ENCODE results near the gene INPP5F.
A peak's percentile ranks its signal among the peaks of the same experiment; 100 is the strongest.

Gene INPP5F

DNA sequence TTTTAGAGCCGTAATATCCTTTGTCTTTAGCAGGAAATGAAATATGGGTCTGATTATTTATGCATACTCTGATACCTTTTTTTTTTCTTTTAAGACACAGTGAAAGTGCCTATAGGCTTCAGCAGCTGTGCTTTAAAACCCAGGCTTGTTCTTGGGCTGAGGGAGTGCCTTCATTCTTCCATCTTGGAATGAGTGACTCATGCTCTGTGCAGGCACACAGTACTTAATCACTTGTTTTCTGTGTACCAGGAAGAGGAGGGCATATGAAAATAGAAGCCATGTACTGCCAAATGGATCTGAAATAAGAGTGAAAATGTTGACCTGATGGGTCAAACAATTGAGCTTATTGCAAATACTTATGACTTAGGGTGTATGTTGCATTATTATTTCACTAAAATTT is 12.0 kb downstream of the INPP5F start:
- DNase-seq = no peak

- no peak for DNase-seq
Measured at GRCh38 chr10:119738962-119739361, 13.1 kb downstream of the INPP5F start.

GRCh38 chr10:119740096-119740495 is 14.2 kb downstream of the INPP5F start:
- no peak for DNase-seq

DNA sequence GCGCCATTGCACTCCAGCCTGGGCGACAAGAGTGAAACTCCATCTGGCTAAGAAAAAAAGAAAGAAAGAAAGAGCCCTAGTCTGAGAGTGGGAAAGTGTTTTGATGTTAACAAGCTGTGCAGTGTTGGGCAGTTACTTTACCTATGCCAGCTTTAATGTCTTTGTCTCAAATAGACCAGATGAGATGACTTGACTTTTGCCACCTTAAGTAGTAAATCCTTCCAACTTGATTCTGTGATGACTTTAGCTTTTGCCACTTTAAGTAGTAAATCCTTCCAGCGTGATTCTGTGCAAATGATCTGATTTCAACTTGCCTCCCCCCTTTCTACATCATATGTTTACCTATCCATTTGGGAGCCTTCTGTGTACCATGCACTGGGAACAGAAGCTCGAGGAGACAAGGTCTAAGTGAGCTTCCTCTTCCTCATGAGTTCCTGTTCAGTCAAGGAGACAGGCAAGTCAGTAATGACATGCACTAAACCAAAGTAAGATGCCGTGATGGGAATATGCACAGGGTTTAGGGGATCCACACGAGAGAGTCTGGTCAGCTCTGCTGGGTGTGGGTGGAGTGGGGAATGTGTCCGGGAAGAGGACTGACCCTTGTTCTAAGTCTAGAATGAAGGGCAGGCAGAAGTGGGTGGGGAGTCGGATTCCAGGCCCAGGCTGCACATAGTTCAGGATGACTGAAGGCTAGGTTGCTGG is 17.2 kb downstream of the INPP5F start:
- DNase-seq = no peak

- DNase-seq = peak in 1 of 58 donors; percentile 15
Measured at GRCh38 chr10:119747940-119748339, 22.1 kb downstream of the INPP5F start.

- no peak for DNase-seq
Measured at GRCh38 chr10:119748871-119749270, 23.0 kb downstream of the INPP5F start.

DNA sequence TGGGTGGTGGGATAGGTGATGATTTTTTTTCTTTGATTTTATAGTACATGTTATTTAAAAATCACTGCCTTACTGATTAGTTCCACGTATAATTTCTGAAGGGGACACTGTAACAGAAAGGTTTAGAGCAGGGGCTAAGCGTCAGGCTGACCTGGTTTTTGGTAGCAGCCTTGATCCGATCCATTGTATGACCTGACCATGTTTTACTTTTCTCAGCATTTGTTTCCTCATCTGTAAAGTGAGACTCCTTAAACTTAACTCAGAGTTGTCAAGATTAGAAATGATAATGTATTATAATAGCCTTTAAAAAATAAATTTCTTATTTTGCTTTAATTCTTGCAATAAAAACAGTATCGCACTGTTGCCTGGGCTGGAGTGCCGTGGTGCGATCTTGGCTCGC is 23.6 kb downstream of the INPP5F start:
- no peak for DNase-seq

DNA sequence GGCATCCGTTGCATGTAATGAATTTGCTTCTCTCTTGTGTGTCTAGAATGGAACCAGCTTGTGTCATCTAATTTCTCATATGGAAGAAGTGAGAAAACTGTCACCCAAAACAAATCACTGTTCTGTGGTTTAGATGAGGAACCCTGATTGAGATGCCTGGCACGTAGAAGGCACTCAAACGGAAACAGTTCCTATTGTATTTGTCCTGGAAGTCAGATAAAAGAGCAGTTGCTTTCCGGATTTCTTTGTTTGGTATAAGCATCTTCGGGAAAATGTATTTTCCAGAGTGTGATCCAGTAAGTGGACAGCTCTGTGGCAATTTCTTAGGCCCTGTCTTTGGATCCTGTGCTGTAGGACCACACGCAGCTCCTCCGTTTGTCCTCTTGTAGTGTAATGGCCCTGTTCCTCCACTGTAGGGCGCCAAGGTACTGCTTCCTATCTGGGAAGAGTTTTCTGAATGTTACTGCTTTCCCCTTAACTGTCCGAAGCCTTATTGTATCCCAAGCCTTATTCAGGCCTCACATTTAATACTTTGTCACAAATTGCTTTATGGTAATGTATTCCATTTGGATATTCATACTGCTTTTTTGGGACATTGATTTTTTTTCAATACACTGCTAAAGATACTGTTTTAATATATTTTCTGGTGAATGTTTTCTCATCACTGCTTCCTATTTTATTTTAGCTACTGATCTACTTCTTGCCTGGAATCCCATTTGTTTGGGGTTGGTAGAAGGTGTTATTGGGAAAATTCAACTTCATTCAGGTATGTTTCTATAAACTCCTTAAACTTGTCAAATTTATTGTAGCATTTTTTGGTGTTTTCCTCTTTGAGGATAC is 24.8 kb downstream of the INPP5F start:
- peak in 54 of 58 donors; percentile 10 to 92 (median 68) for DNase-seq

GRCh38 chr10:119753309-119753708 is 27.5 kb downstream of the INPP5F start:
- no peak for DNase-seq

DNA sequence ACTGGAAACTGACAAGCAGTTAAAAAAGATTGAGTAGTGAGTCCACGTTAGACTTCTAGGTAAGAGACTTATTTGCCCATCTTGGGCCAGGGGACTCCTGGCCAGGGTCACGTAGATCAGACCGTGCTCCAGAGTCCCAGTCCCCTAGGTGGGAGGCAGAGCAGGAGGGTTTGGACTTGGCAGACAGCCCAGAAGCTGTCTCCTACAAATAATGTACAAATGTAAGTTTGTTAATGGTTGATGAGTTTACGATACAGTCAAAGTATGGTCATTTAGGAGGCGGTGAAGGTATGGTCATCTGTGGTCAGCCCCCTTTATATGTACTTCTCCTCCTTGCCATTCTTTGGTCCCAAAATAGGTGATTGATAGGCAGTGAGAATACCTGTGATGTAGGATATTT is 28.2 kb downstream of the INPP5F start:
- no peak for DNase-seq

- no peak for DNase-seq
Measured at GRCh38 chr10:119754936-119755335, 29.1 kb downstream of the INPP5F start.

- DNase-seq = no peak
Measured at GRCh38 chr10:119755446-119755845, 29.6 kb downstream of the INPP5F start.

- DNase-seq = no peak
Measured at GRCh38 chr10:119758448-119759195, 32.8 kb downstream of the INPP5F start.

- DNase-seq = no peak
Measured at GRCh38 chr10:119759832-119760231, 34.0 kb downstream of the INPP5F start.

DNA sequence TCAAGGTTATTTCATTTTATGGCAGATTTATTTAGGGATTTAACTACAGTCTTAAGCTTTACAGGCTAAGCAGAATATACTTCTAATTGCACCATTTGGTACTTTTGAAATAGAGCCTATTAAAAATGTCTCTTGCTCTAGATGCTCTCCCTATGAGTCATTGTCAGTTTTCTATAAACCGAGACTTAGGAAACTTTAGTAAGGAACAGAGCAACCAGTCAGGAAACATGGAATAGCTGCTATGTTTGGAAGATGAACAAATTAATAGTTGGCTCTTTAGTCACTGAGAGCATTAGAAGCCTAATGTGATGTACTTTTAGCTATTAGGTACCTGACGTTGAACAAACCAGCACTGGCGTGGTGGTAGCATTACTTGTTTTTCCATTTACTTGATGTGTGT is 35.3 kb downstream of the INPP5F start:
- DNase-seq = no peak

DNA sequence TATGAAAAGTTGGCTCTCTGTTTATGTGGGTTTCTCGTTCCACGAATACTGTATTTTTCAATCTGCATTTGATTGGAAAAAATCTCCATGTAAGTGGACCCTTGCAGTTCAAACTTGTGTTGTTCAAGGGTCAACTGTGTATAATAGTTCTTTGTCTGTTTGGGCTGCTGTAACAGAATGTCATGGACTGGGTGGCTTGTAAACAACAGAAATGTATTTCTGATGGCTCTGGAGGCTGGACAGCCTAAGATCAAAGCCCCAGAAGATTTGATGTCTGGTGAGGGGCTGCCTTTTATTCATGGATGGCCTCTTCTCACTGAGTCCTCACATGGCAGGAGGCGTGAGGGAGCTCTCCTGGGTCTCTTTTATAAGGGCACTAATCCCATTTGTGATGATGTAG is 36.2 kb downstream of the INPP5F start:
- no peak for DNase-seq

- no peak for DNase-seq
Measured at GRCh38 chr10:119762805-119763798, 37.3 kb downstream of the INPP5F start.

GRCh38 chr10:119768455-119769094 is 42.7 kb downstream of the INPP5F start:
- DNase-seq = no peak

- no peak for DNase-seq
Measured at GRCh38 chr10:119769886-119770285, 44.0 kb downstream of the INPP5F start.

- no peak for DNase-seq
Measured at GRCh38 chr10:119770928-119771327, 45.1 kb downstream of the INPP5F start.
